HCT116 (cell line): ENCODE data around the gene EEFSEC. TPM values are rescaled to one million over a fixed set of nuclear protein-coding genes. Genes with fewer than 3 reads are reported as not detected.

Source experiments
- ATAC-seq: fragments of 200-7000 bp; cut with Tn5 transposase; 2 replicates; pipeline ENCODE4 v1.9.1; 2020; ENCODE audit warnings: mild to moderate bottlenecking, moderate library complexity
- BruUV-seq: library from RNA; stranded (reverse); fragments of 400-500 nt; replicated peaks from 2 replicates; lab custom pipeline; 2021; lab: Mats Ljungman, UMichigan
- CTCF ChIA-PET: fragments of 300-600 bp; sonication (Branson Sonifier 250); formaldehyde crosslinking; loops from one replicate; lab custom pipeline; 2021; ENCODE audit warnings: antibody characterized with exemption; lab: Charles Lee
- POLR2A ChIA-PET: fragments of 300-600, 350-600 bp; sonication (Branson Sonifier 250); formaldehyde crosslinking; loops from one replicate; lab custom pipeline; 2021; ENCODE audit warnings: antibody characterized with exemption; lab: Charles Lee
- RAD21 ChIA-PET, 2 experiments: fragments of 300-600 bp; sonication (Branson Sonifier 250); formaldehyde crosslinking; loops; one replicate each; lab custom pipeline; 2023; ENCODE audit warnings: low total read pairs in 2 of 2; ENCODE audit not compliant: uncharacterized antibody in 2 of 2, unreplicated experiment in 2 of 2, low non-redundant PET in 1 of 2; lab: Charles Lee
- DNase-seq: peaks from one replicate; pipeline ENCODE4 v3.0.0-alpha.2; 2010; ENCODE audit warnings: low read depth, low spot score
- H2AFZ ChIP-seq: fragments of 200-600 bp; shearing (Covaris generic), sonication (generic); 2 replicates; pipeline ENCODE4 v1.6.1; 2017; ENCODE audit warnings: low read depth, mixed run types, mixed read lengths, antibody characterized with exemption, low read length; ENCODE audit not compliant: poor library complexity, severe bottlenecking
- H3K27ac ChIP-seq: 2 replicates; pipeline ENCODE4 v1.5.1; 2012; ENCODE audit warnings: low read depth, low read length
- H3K27me3 ChIP-seq: fragments of 200-600 bp; sonication (generic); 2 replicates; pipeline ENCODE4 v1.6.1; 2016; ENCODE audit warnings: mixed run types, low read length, mixed read lengths; ENCODE audit not compliant: insufficient read depth
- H3K36me3 ChIP-seq, 2 experiments: fragments of 200-500 bp in 1 of 2; fragments of 200-600 bp in 1 of 2; sonication (Bioruptor generic) in 1 of 2; sonication (generic) in 1 of 2; 2 replicates each; pipeline versions ENCODE4 v1.5.1 to v1.6.1; 2014 to 2016; ENCODE audit warnings: low read length in 2 of 2, inconsistent platforms in 1 of 2, mixed read lengths in 1 of 2, mixed run types in 1 of 2; ENCODE audit not compliant: insufficient read depth in 2 of 2, control insufficient read depth in 1 of 2
- H3K4me1 ChIP-seq, 2 experiments: fragments of 200-600 bp in 1 of 2; sonication (generic) in 1 of 2; 2 replicates each; pipeline versions ENCODE4 v1.5.1 to v1.6.1; 2012 to 2017; ENCODE audit warnings: low read length in 2 of 2, inconsistent platforms in 1 of 2, mild to moderate bottlenecking in 1 of 2, mixed read lengths in 1 of 2, mixed run types in 1 of 2, moderate library complexity in 1 of 2; ENCODE audit not compliant: insufficient read depth in 2 of 2, control insufficient read depth in 1 of 2
- H3K4me2 ChIP-seq: fragments of 200-600 bp; sonication (generic); 2 replicates; pipeline ENCODE4 v1.6.1; 2017; ENCODE audit warnings: mixed run types, low read length, mixed read lengths
- H3K4me3 ChIP-seq, 2 experiments: fragments of 200-600 bp in 1 of 2; sonication (generic) in 1 of 2; replicated peaks in 1 of 2; 2 replicates each; pipeline ENCODE4 v1.5.1; 2011 to 2016; ENCODE audit warnings: low read length in 2 of 2, control low read depth in 1 of 2, low read depth in 1 of 2, mild to moderate bottlenecking in 1 of 2, mixed read lengths in 1 of 2, mixed run types in 1 of 2
- H3K79me2 ChIP-seq: fragments of 200-600 bp; sonication (generic); 2 replicates; pipeline ENCODE4 v1.6.1; 2017; ENCODE audit warnings: mild to moderate bottlenecking, mixed run types, low read length, moderate library complexity, mixed read lengths; ENCODE audit not compliant: insufficient read depth
- H3K9ac ChIP-seq: fragments of 200-600 bp; sonication (generic); 2 replicates; pipeline ENCODE4 v1.6.1; 2016; ENCODE audit warnings: low read length, mixed read lengths
- H3K9me2 ChIP-seq: fragments of 200-600 bp; sonication (generic), shearing (Covaris generic); 2 replicates; pipeline ENCODE4 v1.6.1; 2017; ENCODE audit warnings: mixed run types, mild to moderate bottlenecking, moderate library complexity; ENCODE audit not compliant: insufficient read depth
- H3K9me3 ChIP-seq, 2 experiments: fragments of 200-500 bp in 1 of 2; fragments of 200-600 bp in 1 of 2; sonication (Bioruptor generic) in 1 of 2; sonication (generic) in 1 of 2; 2 replicates each; pipeline ENCODE4 v1.6.1; 2014 to 2017; ENCODE audit warnings: low read length in 2 of 2, mixed read lengths in 2 of 2, inconsistent platforms in 1 of 2, low read depth in 1 of 2, mild to moderate bottlenecking in 1 of 2, mixed run types in 1 of 2, moderate library complexity in 1 of 2; ENCODE audit not compliant: control insufficient read depth in 1 of 2, insufficient read depth in 1 of 2
- H4K20me1 ChIP-seq: fragments of 200-600 bp; sonication (generic), shearing (Covaris generic); 2 replicates; pipeline ENCODE4 v1.6.1; 2017; ENCODE audit warnings: mixed run types, mild to moderate bottlenecking, moderate library complexity; ENCODE audit not compliant: insufficient read depth
- EGR1 ChIP-seq: IDR thresholded peaks from 2 replicates; pipeline ENCODE4 v1.6.1; 2012; ENCODE audit warnings: low read depth
- EZH2 ChIP-seq: fragments of 200-600 bp; sonication (generic); IDR thresholded peaks from 2 replicates; pipeline ENCODE4 v1.6.1; 2017; ENCODE audit warnings: antibody characterized with exemption, mixed run types
- FOSL1 ChIP-seq: IDR thresholded peaks from 2 replicates; pipeline ENCODE4 v1.6.1; 2012; ENCODE audit warnings: low read depth
- MAX ChIP-seq: IDR thresholded peaks from 2 replicates; pipeline ENCODE4 v1.6.1; 2012
- SIN3A ChIP-seq: IDR thresholded peaks from 2 replicates; pipeline ENCODE4 v1.6.1; 2012; ENCODE audit warnings: low read depth
- SP1 ChIP-seq: IDR thresholded peaks from 2 replicates; pipeline ENCODE4 v1.6.1; 2012; ENCODE audit warnings: low read depth
- TCF7L2 ChIP-seq: IDR thresholded peaks from 2 replicates; pipeline ENCODE4 v1.7.0; 2011; ENCODE audit warnings: borderline replicate concordance, inconsistent platforms; ENCODE audit not compliant: insufficient read depth, insufficient read length; ENCODE audit errors: extremely low read depth
- YY1 ChIP-seq: IDR thresholded peaks from 2 replicates; pipeline ENCODE4 v1.6.1; 2011; ENCODE audit warnings: low read length, low read depth, moderate library complexity, mild to moderate bottlenecking; ENCODE audit not compliant: insufficient replicate concordance; ENCODE audit errors: extremely low read depth
- ZFX ChIP-seq: fragments of 450-650 bp; IDR thresholded peaks from 2 replicates; pipeline ENCODE4 v1.6.1; 2017
- ZNF274 ChIP-seq: fragments of 200-500 bp; sonication (Bioruptor generic); IDR thresholded peaks from 2 replicates; pipeline ENCODE4 v1.6.1; 2014; ENCODE audit warnings: mild to moderate bottlenecking, low read depth, low read length, inconsistent platforms
- intact Hi-C: fragments of 100-400 bp; cut with micrococcal nuclease; formaldehyde crosslinking; loops from 2 replicates; pipeline ENCODE4 v1.10.0; 2022
- total RNA-seq: library from RNA; stranded (reverse); gene quantifications from one replicate; pipeline ENCODE4 v1.2.1, GENCODE V29; 2021; ENCODE audit not compliant: unreplicated experiment
- TF ChIP-seq, protein P1 (sequence below): IDR thresholded peaks from 2 replicates; pipeline ENCODE4 v1.6.1; 2012
- TF ChIP-seq, protein P2 (sequence below), 3 experiments: fragments of 200-600 bp in 1 of 3; sonication (generic) in 1 of 3; IDR thresholded peaks in 2 of 3; conservative IDR thresholded peaks in 1 of 3; 2 replicates each; pipeline ENCODE4 v1.5.1; 2012 to 2017; ENCODE audit warnings: low read depth in 2 of 3, low read length in 2 of 3, antibody characterized with exemption in 1 of 3, borderline replicate concordance in 1 of 3, control low read depth in 1 of 3, mild to moderate bottlenecking in 1 of 3, mixed read lengths in 1 of 3, mixed run types in 1 of 3, moderate library complexity in 1 of 3; ENCODE audit not compliant: insufficient read depth in 1 of 3

Gene EEFSEC
- total RNA-seq, 1 experiment from 2014 or later: 16.1 TPM

GRCh38 chr3:128433837-128434165, 280.5 kb downstream of the EEFSEC start (continued):
- TF ChIP-seq SP1: no peak
- TF ChIP-seq MAX: no peak
- TF ChIP-seq FOSL1: no peak

GRCh38 chr3:128434524-128434923, 281.2 kb downstream of the EEFSEC start:
- Histone ChIP-seq H2AFZ (no peak overlapping the region), H4K20me1 (no peaks in the 10 kb centered on the region), H3K27ac (no peak overlapping the region), H3K4me2 (no peak overlapping the region), H3K9me3 (no peaks in the 10 kb centered on the region), H3K9me2 (no peaks in the 10 kb centered on the region), H3K27me3 (no peaks in the 10 kb centered on the region), H3K9ac (no peak overlapping the region), H3K79me2 (no peaks in the 10 kb centered on the region), H3K4me1 (peaks cover 9 to 30% of the 10 kb centered on the region in 2 experiments; a peak in 3 of 4 replicates), H3K4me3 (no peak overlapping the region), H3K36me3 (no peaks in the 10 kb centered on the region)
- CTCF ChIA-PET: interaction anchor here (0.8 kb wide), 1 partner anchor 10 kb away, joined by 3 read pairs; no protein-coding TSS in a partner anchor
- RAD21 ChIA-PET: no interaction called here
- POLR2A ChIA-PET: no interaction called here
- DNase-seq: no peak
- TF ChIP-seq SP1: no peak
- TF ChIP-seq, protein P1, sequence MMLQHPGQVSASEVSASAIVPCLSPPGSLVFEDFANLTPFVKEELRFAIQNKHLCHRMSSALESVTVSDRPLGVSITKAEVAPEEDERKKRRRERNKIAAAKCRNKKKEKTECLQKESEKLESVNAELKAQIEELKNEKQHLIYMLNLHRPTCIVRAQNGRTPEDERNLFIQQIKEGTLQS: no peak
- TF ChIP-seq EGR1: no peak
- TF ChIP-seq ZNF274: no peak
- TF ChIP-seq ZFX: no peak
- TF ChIP-seq, protein P2, sequence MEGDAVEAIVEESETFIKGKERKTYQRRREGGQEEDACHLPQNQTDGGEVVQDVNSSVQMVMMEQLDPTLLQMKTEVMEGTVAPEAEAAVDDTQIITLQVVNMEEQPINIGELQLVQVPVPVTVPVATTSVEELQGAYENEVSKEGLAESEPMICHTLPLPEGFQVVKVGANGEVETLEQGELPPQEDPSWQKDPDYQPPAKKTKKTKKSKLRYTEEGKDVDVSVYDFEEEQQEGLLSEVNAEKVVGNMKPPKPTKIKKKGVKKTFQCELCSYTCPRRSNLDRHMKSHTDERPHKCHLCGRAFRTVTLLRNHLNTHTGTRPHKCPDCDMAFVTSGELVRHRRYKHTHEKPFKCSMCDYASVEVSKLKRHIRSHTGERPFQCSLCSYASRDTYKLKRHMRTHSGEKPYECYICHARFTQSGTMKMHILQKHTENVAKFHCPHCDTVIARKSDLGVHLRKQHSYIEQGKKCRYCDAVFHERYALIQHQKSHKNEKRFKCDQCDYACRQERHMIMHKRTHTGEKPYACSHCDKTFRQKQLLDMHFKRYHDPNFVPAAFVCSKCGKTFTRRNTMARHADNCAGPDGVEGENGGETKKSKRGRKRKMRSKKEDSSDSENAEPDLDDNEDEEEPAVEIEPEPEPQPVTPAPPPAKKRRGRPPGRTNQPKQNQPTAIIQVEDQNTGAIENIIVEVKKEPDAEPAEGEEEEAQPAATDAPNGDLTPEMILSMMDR (IDR thresholded peaks at IDR 0.05 in 2 of 3, conservative IDR thresholded peaks at IDR 0.05 in 1 of 3; ENCODE audit: borderline replicate concordance in 1 of 3, insufficient read depth in 1 of 3, low read depth in 2 of 3, low read length in 2 of 3): no peak
- no peak for TF ChIP-seq FOSL1
- no peak for TF ChIP-seq SIN3A
- TF ChIP-seq YY1: no peak
- TF ChIP-seq TCF7L2: no peak
- no peak for TF ChIP-seq EZH2
- intact Hi-C loops: no loop called here
- no peak for ATAC-seq
- no TSS peak for BruUV-seq
